OCI-LY1 (cell line): ENCODE measurements around the gene VDR.

ENCODE experiments used
- CTCF ChIP-seq: fragments of 200-600 bp; sonication (generic), shearing (Covaris generic); IDR thresholded peaks from 2 replicates; pipeline ENCODE4 v1.5.1; 2017; ENCODE audit warnings: mild to moderate bottlenecking, antibody characterized with exemption, low read length, moderate library complexity, mixed read lengths
- EZH2 ChIP-seq: fragments of 200-600 bp; sonication (generic), shearing (Covaris generic); IDR thresholded peaks from 2 replicates; pipeline ENCODE4 v1.8.0; 2017; ENCODE audit warnings: borderline replicate concordance, mixed run types, mild to moderate bottlenecking, antibody characterized with exemption, low read length, moderate library complexity, mixed read lengths

GRCh38 chr12:47894068-47894467 lies 10.7 kb downstream of the VDR start:
- TF ChIP-seq CTCF (no peak), EZH2 (no peak)
